22Rv1 (cell line): ENCODE data around the gene NTMT2.

ENCODE experiments used
- H3K27ac ChIP-seq: fragments of 450-650 bp; 2 replicates; pipeline ENCODE4 v1.5.1; 2017
- ZFX ChIP-seq: fragments of 450-650 bp; IDR thresholded peaks from 2 replicates; pipeline ENCODE4 v1.6.1; 2017; ENCODE audit warnings: antibody characterized with exemption, borderline replicate concordance
- TF ChIP-seq, protein P1 (sequence below): fragments of 450-650 bp; IDR thresholded peaks from 2 replicates; pipeline ENCODE4 v1.5.1; 2017; ENCODE audit warnings: mild to moderate bottlenecking

NTMT2 gene

GRCh38 chr1:170175041-170175440 is 29.3 kb downstream of the NTMT2 start:
- H3K27ac ChIP-seq = no peak overlapping the region
- no peak for TF ChIP-seq ZFX

DNA sequence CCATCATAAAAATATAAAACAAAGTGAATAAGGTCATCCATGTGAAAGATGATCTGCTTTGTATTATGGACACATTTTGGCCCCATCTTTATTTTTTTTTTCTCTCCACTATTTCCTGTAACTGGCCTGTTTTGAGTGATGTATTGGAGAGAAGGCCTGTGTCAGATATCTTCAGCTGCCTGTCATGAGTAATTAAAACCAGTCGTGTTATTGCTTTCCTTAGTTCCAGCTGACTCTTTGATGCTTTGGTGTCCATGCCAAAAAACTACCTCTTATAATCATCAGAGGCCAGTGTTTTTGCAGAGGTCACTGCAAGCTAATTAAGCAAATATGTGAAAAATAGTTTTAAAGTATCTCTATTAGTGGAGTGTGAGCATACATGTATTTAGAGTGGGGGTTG is 29.7 kb downstream of the NTMT2 start:
- no peak overlapping the region for H3K27ac ChIP-seq
- TF ChIP-seq, protein P1, sequence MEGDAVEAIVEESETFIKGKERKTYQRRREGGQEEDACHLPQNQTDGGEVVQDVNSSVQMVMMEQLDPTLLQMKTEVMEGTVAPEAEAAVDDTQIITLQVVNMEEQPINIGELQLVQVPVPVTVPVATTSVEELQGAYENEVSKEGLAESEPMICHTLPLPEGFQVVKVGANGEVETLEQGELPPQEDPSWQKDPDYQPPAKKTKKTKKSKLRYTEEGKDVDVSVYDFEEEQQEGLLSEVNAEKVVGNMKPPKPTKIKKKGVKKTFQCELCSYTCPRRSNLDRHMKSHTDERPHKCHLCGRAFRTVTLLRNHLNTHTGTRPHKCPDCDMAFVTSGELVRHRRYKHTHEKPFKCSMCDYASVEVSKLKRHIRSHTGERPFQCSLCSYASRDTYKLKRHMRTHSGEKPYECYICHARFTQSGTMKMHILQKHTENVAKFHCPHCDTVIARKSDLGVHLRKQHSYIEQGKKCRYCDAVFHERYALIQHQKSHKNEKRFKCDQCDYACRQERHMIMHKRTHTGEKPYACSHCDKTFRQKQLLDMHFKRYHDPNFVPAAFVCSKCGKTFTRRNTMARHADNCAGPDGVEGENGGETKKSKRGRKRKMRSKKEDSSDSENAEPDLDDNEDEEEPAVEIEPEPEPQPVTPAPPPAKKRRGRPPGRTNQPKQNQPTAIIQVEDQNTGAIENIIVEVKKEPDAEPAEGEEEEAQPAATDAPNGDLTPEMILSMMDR = no peak
- no peak for TF ChIP-seq ZFX

- TF ChIP-seq, protein P1 = no peak
- TF ChIP-seq ZFX = no peak
- no peak overlapping the region for H3K27ac ChIP-seq
Observed at GRCh38 chr1:170176772-170177171, 31.0 kb downstream of the NTMT2 start.

- no peak overlapping the region for H3K27ac ChIP-seq
- no peak for TF ChIP-seq ZFX
- TF ChIP-seq, protein P1 = no peak
Observed at GRCh38 chr1:170182442-170182841, 36.7 kb downstream of the NTMT2 start.

GRCh38 chr1:170192546-170192945 is 46.8 kb downstream of the NTMT2 start:
- H3K27ac ChIP-seq = no peak overlapping the region
- TF ChIP-seq ZFX = no peak
- TF ChIP-seq, protein P1 = no peak

- no peak for TF ChIP-seq ZFX
- TF ChIP-seq, protein P1 = no peak
- H3K27ac ChIP-seq = no peak overlapping the region
Observed at GRCh38 chr1:170194451-170194850, 48.7 kb downstream of the NTMT2 start.

- no peak overlapping the region for H3K27ac ChIP-seq
- TF ChIP-seq, protein P1 = no peak
- no peak for TF ChIP-seq ZFX
Observed at GRCh38 chr1:170196490-170197236, 50.9 kb downstream of the NTMT2 start.

DNA sequence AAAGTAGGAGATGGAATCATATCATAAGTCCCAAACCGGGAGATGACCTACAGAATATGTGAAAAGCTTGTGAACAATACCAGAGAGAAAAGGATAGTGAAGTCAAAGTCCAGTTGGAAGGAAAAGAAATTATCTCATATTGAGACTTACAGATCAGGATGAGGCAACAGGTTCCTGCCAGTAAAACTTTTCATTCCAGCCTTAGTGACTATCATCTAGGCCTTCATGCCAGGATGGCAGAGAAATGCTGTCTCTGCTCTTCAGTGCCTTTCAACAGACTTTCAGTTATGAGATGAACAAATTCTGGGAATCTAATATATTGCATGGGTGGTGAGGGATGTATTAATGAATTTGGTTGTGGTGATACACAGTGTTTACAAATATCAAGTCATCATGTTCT is 52.3 kb downstream of the NTMT2 start:
- H3K27ac ChIP-seq = no peak overlapping the region
- TF ChIP-seq ZFX = no peak
- TF ChIP-seq, protein P1 = no peak
